ENCODE results near the gene IL17RE. TPM values are rescaled to one million over a fixed set of nuclear protein-coding genes. Genes with fewer than 3 reads are reported as not detected.

IL17RE gene
- total and polyA plus RNA-seq, 2 of the 13 experiments (the other 11 are each of a cell fraction or from before 2014, with no cell fraction given) = 14.5 to 24.1 TPM

DNA sequence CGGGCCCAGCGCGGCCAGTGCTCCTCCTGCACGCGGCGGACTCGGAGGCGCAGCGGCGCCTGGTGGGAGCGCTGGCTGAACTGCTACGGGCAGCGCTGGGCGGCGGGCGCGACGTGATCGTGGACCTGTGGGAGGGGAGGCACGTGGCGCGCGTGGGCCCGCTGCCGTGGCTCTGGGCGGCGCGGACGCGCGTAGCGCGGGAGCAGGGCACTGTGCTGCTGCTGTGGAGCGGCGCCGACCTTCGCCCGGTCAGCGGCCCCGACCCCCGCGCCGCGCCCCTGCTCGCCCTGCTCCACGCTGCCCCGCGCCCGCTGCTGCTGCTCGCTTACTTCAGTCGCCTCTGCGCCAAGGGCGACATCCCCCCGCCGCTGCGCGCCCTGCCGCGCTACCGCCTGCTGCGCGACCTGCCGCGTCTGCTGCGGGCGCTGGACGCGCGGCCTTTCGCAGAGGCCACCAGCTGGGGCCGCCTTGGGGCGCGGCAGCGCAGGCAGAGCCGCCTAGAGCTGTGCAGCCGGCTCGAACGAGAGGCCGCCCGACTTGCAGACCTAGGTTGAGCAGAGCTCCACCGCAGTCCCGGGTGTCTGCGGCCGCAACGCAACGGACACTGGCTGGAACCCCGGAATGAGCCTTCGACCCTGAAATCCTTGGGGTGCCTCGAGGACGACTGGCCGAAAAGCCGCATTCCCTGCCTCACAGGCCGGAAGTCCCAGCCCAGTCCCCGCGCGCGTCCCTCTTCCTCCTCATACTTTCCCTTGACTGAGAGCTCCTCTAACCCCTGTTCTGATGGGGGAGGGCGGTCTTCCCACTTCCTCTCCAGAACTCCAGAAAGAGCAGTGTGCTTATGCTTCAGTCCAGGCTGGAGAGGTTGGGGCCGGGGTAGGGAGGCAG, 12.8 kb downstream of the IL17RE start (continued):
- no peak for TF ChIP-seq MEIS1 (CRISPR knock-in tag; IDR thresholded peaks at IDR 0.05; ENCODE audit: borderline replicate concordance)
- no peak for TF ChIP-seq KLF11 (CRISPR knock-in tag; IDR thresholded peaks at IDR 0.05)
- TF ChIP-seq HNF4A (CRISPR knock-in tag; IDR thresholded peaks at IDR 0.05) = peak; percentile 24; the same call in 1 of the 2 replicates
- TF ChIP-seq TARDBP (CRISPR knock-in tag; IDR thresholded peaks at IDR 0.05) = peak; percentile 59; the same call in 1 of the 2 replicates
- TF ChIP-seq ATAD3A (CRISPR knock-in tag; IDR thresholded peaks at IDR 0.05) = 0 out of 2 replicates have a peak, but pooled peaks have one; percentile 37
- peak; percentile 80; the same call in 1 of the 2 replicates for TF ChIP-seq KMT2B (CRISPR knock-in tag; IDR thresholded peaks at IDR 0.05)
- 0 out of 2 replicates have a peak, but pooled peaks have one; percentile 9 for TF ChIP-seq ZBTB21 (CRISPR knock-in tag; IDR thresholded peaks at IDR 0.05)
- no peak for TF ChIP-seq LCORL (IDR thresholded peaks at IDR 0.05)
- TF ChIP-seq LCORL (CRISPR knock-in tag; IDR thresholded peaks at IDR 0.05) = no peak
- no peak for TF ChIP-seq ATM (IDR thresholded peaks at IDR 0.05; ENCODE audit: borderline replicate concordance)
- peak; percentile 92 for TF ChIP-seq RBFOX2 (IDR thresholded peaks at IDR 0.05; ENCODE audit: low read depth, low read length)
- peak; percentile 78 for TF ChIP-seq ZC3H4 (CRISPR knock-in tag; IDR thresholded peaks at IDR 0.05; ENCODE audit: borderline replicate concordance)
- TF ChIP-seq ZNF607 (CRISPR knock-in tag; IDR thresholded peaks at IDR 0.05; ENCODE audit: borderline replicate concordance) = peak; percentile 68; the same call in 1 of the 2 replicates
- TF ChIP-seq ZNF431 (CRISPR knock-in tag; IDR thresholded peaks at IDR 0.05; ENCODE audit: borderline replicate concordance, low read depth) = peak; percentile 60; the same call in 1 of the 2 replicates
- TF ChIP-seq TCF7L2 (IDR thresholded peaks at IDR 0.05; ENCODE audit: low read depth, low read length) = no peak
- TF ChIP-seq, protein P1, sequence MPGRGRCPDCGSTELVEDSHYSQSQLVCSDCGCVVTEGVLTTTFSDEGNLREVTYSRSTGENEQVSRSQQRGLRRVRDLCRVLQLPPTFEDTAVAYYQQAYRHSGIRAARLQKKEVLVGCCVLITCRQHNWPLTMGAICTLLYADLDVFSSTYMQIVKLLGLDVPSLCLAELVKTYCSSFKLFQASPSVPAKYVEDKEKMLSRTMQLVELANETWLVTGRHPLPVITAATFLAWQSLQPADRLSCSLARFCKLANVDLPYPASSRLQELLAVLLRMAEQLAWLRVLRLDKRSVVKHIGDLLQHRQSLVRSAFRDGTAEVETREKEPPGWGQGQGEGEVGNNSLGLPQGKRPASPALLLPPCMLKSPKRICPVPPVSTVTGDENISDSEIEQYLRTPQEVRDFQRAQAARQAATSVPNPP (CRISPR knock-in tag; IDR thresholded peaks at IDR 0.05) = peak; percentile 72
- no peak for TF ChIP-seq NONO (IDR thresholded peaks at IDR 0.05)
- peak; percentile 67 for TF ChIP-seq NONO (CRISPR knock-in tag; conservative IDR thresholded peaks at IDR 0.05)
- TF ChIP-seq, protein P2, sequence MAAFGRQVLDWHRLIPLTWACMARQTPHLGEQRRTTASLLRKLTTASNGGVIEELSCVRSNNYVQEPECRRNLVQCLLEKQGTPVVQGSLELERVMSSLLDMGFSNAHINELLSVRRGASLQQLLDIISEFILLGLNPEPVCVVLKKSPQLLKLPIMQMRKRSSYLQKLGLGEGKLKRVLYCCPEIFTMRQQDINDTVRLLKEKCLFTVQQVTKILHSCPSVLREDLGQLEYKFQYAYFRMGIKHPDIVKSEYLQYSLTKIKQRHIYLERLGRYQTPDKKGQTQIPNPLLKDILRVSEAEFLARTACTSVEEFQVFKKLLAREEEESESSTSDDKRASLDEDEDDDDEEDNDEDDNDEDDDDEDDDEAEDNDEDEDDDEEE (CRISPR knock-in tag; IDR thresholded peaks at IDR 0.05) = no peak
- TF ChIP-seq TBX2 (CRISPR knock-in tag; IDR thresholded peaks at IDR 0.05; ENCODE audit: borderline replicate concordance) = 0 out of 2 replicates have a peak, but pooled peaks have one; percentile 49
- TF ChIP-seq, protein P3, sequence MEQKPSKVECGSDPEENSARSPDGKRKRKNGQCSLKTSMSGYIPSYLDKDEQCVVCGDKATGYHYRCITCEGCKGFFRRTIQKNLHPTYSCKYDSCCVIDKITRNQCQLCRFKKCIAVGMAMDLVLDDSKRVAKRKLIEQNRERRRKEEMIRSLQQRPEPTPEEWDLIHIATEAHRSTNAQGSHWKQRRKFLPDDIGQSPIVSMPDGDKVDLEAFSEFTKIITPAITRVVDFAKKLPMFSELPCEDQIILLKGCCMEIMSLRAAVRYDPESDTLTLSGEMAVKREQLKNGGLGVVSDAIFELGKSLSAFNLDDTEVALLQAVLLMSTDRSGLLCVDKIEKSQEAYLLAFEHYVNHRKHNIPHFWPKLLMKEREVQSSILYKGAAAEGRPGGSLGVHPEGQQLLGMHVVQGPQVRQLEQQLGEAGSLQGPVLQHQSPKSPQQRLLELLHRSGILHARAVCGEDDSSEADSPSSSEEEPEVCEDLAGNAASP (CRISPR knock-in tag; IDR thresholded peaks at IDR 0.05; ENCODE audit: borderline replicate concordance) = 0 out of 2 replicates have a peak, but pooled peaks have one; percentile 44
- peak; percentile 61; the same call in 1 of the 2 replicates for TF ChIP-seq ZNF749 (CRISPR knock-in tag; IDR thresholded peaks at IDR 0.05; ENCODE audit: borderline replicate concordance)
- TF ChIP-seq ZNF496 (CRISPR knock-in tag; IDR thresholded peaks at IDR 0.05; ENCODE audit: insufficient replicate concordance) = no peak
- TF ChIP-seq ZKSCAN5 (CRISPR knock-in tag; IDR thresholded peaks at IDR 0.05) = no peak
- 0 out of 2 replicates have a peak, but pooled peaks have one; percentile 34 for TF ChIP-seq ZNF430 (CRISPR knock-in tag; IDR thresholded peaks at IDR 0.05)
- 0 out of 2 replicates have a peak, but pooled peaks have one; percentile 20 for TF ChIP-seq POGZ (CRISPR knock-in tag; IDR thresholded peaks at IDR 0.05)

Measured in HepG2 (cell line).